KMS-11 (cell line): Measurements from ENCODE around the gene AADACL4.

Experiments used
- H2AFZ ChIP-seq: fragments of 200-600 bp; sonication (generic); 2 replicates; pipeline ENCODE4 v1.6.1; 2016; ENCODE audit warnings: antibody characterized with exemption, mixed run types, low read depth
- H3K27ac ChIP-seq: fragments of 200-600 bp; sonication (generic); 2 replicates; pipeline ENCODE4 v1.6.1; 2016; ENCODE audit warnings: mild to moderate bottlenecking, mixed run types
- H3K27me3 ChIP-seq: fragments of 200-600 bp; sonication (generic); 2 replicates; pipeline ENCODE4 v1.6.1; 2017; ENCODE audit warnings: mild to moderate bottlenecking, low read depth, mixed run types, moderate library complexity; ENCODE audit not compliant: insufficient read depth
- H3K36me3 ChIP-seq: fragments of 200-600 bp; sonication (generic); 2 replicates; pipeline ENCODE4 v1.6.1; 2017; ENCODE audit warnings: mild to moderate bottlenecking, mixed run types; ENCODE audit not compliant: insufficient read depth
- H3K4me1 ChIP-seq: fragments of 200-600 bp; sonication (generic); 2 replicates; pipeline ENCODE4 v1.6.1; 2016; ENCODE audit warnings: mild to moderate bottlenecking, low read depth, mixed run types; ENCODE audit not compliant: poor library complexity, severe bottlenecking
- H3K4me2 ChIP-seq: fragments of 200-600 bp; sonication (generic); 2 replicates; pipeline ENCODE4 v1.7.0; 2016; ENCODE audit warnings: mild to moderate bottlenecking, mixed run types
- H3K4me3 ChIP-seq: fragments of 200-600 bp; sonication (generic); IDR thresholded peaks from 2 replicates; pipeline ENCODE4 v1.6.1; 2017; ENCODE audit warnings: low read depth, low read length, mixed read lengths; ENCODE audit not compliant: insufficient read depth
- H3K79me2 ChIP-seq: fragments of 200-600 bp; sonication (generic); 2 replicates; pipeline ENCODE4 v1.6.1; 2016; ENCODE audit warnings: low read depth, mixed run types; ENCODE audit not compliant: insufficient read depth
- H3K9ac ChIP-seq: fragments of 200-600 bp; sonication (generic); 2 replicates; pipeline ENCODE4 v1.6.1; 2016; ENCODE audit warnings: mild to moderate bottlenecking, mixed run types
- H4K20me1 ChIP-seq: fragments of 200-600 bp; sonication (generic); 2 replicates; pipeline ENCODE4 v1.6.1; 2016; ENCODE audit warnings: mild to moderate bottlenecking, mixed run types; ENCODE audit not compliant: insufficient read depth
- CTCF ChIP-seq: fragments of 200-600 bp; sonication (generic); conservative IDR thresholded peaks from 2 replicates; pipeline ENCODE4 v1.6.1; 2017; ENCODE audit warnings: low read depth, mild to moderate bottlenecking, antibody characterized with exemption, low read length, moderate library complexity, mixed read lengths

Gene AADACL4

DNA sequence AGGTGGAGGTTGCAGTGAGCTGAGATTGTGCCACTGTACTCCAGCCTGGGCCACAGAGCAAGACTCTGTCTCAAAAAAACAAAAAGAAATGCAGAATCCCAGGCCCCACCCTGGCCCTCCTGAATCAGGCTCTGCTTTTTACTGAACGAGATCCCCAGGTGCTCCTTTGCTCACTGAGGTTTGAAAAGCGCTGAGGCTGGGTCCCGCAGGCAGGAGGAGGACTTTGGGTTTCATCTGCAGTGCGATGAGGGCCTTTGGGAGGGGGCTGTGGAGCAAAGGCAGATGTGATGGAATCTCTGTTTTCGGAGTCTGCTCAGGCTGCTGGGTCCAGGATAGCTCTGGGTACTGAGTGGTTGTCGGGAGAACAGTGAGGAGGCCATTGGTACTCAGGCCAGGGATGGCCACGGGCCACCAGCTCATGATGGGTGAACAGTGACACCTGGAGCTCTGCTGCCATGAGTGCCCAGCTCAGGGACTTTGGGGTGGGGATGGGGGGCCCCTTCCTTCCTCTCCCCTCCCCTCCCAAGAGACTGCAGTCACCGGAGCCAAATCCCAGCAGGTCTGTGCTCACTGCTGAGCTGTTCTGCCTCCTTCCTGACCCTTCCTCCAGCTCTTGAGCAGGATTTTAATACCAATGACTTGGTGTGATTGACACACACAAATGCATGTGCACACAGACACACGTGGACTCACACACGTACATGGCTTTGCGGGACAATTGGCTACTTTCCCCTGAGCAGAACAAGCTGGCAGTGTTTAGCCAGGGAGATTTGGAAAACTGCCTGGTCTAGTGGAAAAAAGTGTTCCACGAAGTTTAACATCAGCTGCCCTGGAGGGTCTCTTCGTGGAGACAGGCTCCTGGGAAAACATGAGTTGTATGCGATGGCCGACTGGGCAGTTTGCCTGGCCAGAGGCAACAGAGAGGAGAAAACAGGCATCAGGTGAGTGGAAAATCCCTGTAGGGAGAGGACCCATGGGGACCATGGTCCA, 22.2 kb upstream of the AADACL4 start:
- no peak overlapping the region for H3K27ac ChIP-seq
- no peak overlapping the region for H3K4me3 ChIP-seq
- no peaks in the 10 kb centered on the region for H4K20me1 ChIP-seq
- H3K79me2 ChIP-seq: no peaks in the 10 kb centered on the region
- peaks cover 18% of the 10 kb centered on the region for H3K4me1 ChIP-seq
- no peak for TF ChIP-seq CTCF
- no peaks in the 10 kb centered on the region for H3K36me3 ChIP-seq
- H3K27me3 ChIP-seq: peaks cover 15% of the 10 kb centered on the region
- H3K4me2 ChIP-seq: no peak overlapping the region
- H2AFZ ChIP-seq: no peak overlapping the region
- no peak overlapping the region for H3K9ac ChIP-seq

DNA sequence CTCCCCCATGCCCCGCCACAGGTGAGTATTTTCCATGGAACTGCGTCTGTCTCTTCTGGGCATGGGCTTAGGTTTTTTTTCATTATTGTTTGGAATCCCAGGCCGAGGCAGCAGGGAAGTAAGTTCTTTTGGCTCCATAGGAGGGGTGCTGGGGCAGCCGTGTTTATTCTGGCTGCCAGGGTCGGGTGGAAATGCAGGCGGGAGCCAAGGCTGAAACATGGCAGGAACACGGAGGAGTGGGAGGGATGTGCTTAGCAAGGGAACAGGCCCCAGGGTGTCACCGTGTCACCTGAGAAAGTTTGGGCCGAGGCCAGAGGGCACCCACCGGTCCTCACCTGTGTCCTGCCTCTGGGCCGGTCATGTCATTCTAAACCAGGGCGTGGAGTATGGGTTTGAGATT, 21.4 kb upstream of the AADACL4 start:
- Histone ChIP-seq H3K4me1 (peaks cover 18% of the 10 kb centered on the region), H3K4me2 (no peak overlapping the region), H3K9ac (no peak overlapping the region), H3K4me3 (no peak overlapping the region), H2AFZ (no peak overlapping the region), H4K20me1 (no peaks in the 10 kb centered on the region), H3K27me3 (peaks cover 10% of the 10 kb centered on the region; the same call in 1 of the 2 replicates), H3K79me2 (no peaks in the 10 kb centered on the region), H3K27ac (no peak overlapping the region), H3K36me3 (no peaks in the 10 kb centered on the region)
- TF ChIP-seq CTCF: no peak

- peaks cover 7% of the 10 kb centered on the region for H3K4me1 ChIP-seq
- no peaks in the 10 kb centered on the region; the same call in 1 of the 2 replicates for H3K27me3 ChIP-seq
- H3K9ac ChIP-seq: no peak overlapping the region
- H3K79me2 ChIP-seq: no peaks in the 10 kb centered on the region
- no peaks in the 10 kb centered on the region for H4K20me1 ChIP-seq
- H3K27ac ChIP-seq: no peak overlapping the region
- H3K4me2 ChIP-seq: no peak overlapping the region
- H2AFZ ChIP-seq: no peak overlapping the region
- H3K36me3 ChIP-seq: no peaks in the 10 kb centered on the region
- H3K4me3 ChIP-seq: no peak overlapping the region
- no peak for TF ChIP-seq CTCF
Observed at GRCh38 chr1:12625276-12625675, 18.6 kb upstream of the AADACL4 start.

DNA sequence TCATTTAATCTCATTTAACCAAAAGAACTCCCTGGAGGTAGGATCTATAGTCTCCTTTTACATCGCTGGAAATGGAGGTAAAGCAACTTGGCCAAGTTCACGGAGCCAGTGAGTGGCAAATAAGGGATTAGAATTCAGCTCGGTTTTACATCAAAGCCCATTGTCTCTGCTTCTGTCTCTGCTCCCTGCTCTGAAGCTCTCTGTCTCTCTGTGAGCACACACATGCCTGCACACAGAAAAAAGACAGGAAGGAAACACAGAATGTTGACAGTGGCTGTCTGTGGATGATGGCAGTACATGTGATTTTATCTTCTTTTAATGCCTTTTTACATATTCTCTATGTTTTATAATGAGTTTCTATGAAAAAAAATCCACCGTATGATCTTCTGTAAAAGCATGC, 17.0 kb upstream of the AADACL4 start:
- Histone ChIP-seq H3K27me3 (peaks cover 2% of the 10 kb centered on the region; the same call in 1 of the 2 replicates), H2AFZ (no peak overlapping the region), H3K4me2 (no peak overlapping the region), H3K36me3 (no peaks in the 10 kb centered on the region), H3K4me3 (no peak overlapping the region), H3K79me2 (no peaks in the 10 kb centered on the region), H3K4me1 (no peaks in the 10 kb centered on the region), H3K9ac (no peak overlapping the region), H4K20me1 (no peaks in the 10 kb centered on the region), H3K27ac (no peak overlapping the region)
- no peak for TF ChIP-seq CTCF
